BJ (cell line): ENCODE results near the gene CDCP1. TPM values are rescaled to one million over a fixed set of nuclear protein-coding genes. Genes with fewer than 3 reads are reported as not detected.
"Not testable (repeated sequence)": the region's sequence is repeated elsewhere in the genome, so short reads cannot be mapped to it uniquely, and the experiment has no call there.

Source experiments
- CTCF ChIA-PET: fragments of 350-600 bp; formaldehyde crosslinking; extraction: SDS; loops from one replicate; lab custom pipeline; 2021; ENCODE audit warnings: antibody characterized with exemption, inconsistent platforms; lab: Yijun Ruan, JAX
- POLR2A ChIA-PET: fragments of 300-600 bp; sonication (Branson Sonifier 250); formaldehyde crosslinking; extraction: SDS; loops from one replicate; lab custom pipeline; 2021; ENCODE audit warnings: antibody characterized with exemption; lab: Charles Lee
- DNase-seq: peaks from one replicate; pipeline ENCODE4 v3.0.0-alpha.2; 2011; ENCODE audit warnings: low read depth
- H3K27me3 ChIP-seq: 2 replicates; pipeline ENCODE4 v1.6.0; 2011; ENCODE audit warnings: low read length; ENCODE audit not compliant: control insufficient read depth, insufficient read depth
- H3K36me3 ChIP-seq: 2 replicates; pipeline ENCODE4 v1.5.1; 2011; ENCODE audit warnings: low read length; ENCODE audit not compliant: control insufficient read depth, insufficient read depth
- H3K4me3 ChIP-seq: 2 replicates; pipeline ENCODE4 v1.5.1; 2011; ENCODE audit warnings: low read depth, mild to moderate bottlenecking, control low read depth, low read length
- CTCF ChIP-seq: IDR thresholded peaks from 2 replicates; pipeline ENCODE4 v1.5.1; 2011; ENCODE audit warnings: low read depth, mild to moderate bottlenecking, control low read depth, inconsistent platforms, low read length, moderate library complexity; ENCODE audit not compliant: insufficient read depth
- polyA plus RNA-seq: library from polyadenylated mRNA; depleted of rRNA; stranded (reverse); fragments of >200 nt; gene quantifications from 2 replicates; pipeline ENCODE4 v1.2.3, GENCODE V29; 2011

CDCP1 gene
- polyA plus RNA-seq, 1 experiment = 1.3 TPM

- H3K4me3 ChIP-seq = no peak overlapping the region
- peaks cover 3% of the 10 kb centered on the region; the same call in 1 of the 2 replicates for H3K27me3 ChIP-seq
- H3K36me3 ChIP-seq = no peaks in the 10 kb centered on the region
- ChIA-PET POLR2A (no interaction called here), CTCF (interaction anchor here (1.3 kb wide), 1 partner anchor 24 kb away, joined by 3 read pairs; no protein-coding TSS in a partner anchor)
- DNase-seq = no peak
- TF ChIP-seq CTCF = no peak
Measured at GRCh38 chr3:45143673-45144671, 2.2 kb downstream of the CDCP1 start.

- H3K4me3 ChIP-seq, H3K36me3 ChIP-seq, DNase-seq, H3K27me3 ChIP-seq: not testable (repeated sequence)
- POLR2A ChIA-PET = interaction anchor here (0.7 kb wide), 1 partner anchor 9 kb away, joined by 4 read pairs; no protein-coding TSS in a partner anchor
- CTCF ChIA-PET = interaction anchor here (3.4 kb wide), 1 partner anchor 70 kb away, joined by 18 read pairs; no protein-coding TSS in a partner anchor
Measured at GRCh38 chr3:45140770-45141155, 5.4 kb downstream of the CDCP1 start.

- TF ChIP-seq CTCF = no peak
- Histone ChIP-seq H3K27me3 (no peaks in the 10 kb centered on the region), H3K36me3 (no peaks in the 10 kb centered on the region), H3K4me3 (no peak overlapping the region)
- CTCF ChIA-PET = interaction anchor here (1.2 to 3.4 kb wide), 2 partner anchors 70 to 554 kb away, joined by 3 to 18 read pairs; no protein-coding TSS in a partner anchor
- POLR2A ChIA-PET = interaction anchor here (0.7 to 1.2 kb wide), 2 partner anchors 10 to 17 kb away, joined by 4 read pairs; no protein-coding TSS in a partner anchor
- no peak for DNase-seq
Measured at GRCh38 chr3:45140141-45140769, 5.9 kb downstream of the CDCP1 start.

GRCh38 chr3:45139372-45140140 lies 6.6 kb downstream of the CDCP1 start:
- ChIA-PET POLR2A (interaction anchor here (1.2 kb wide), 1 partner anchor 16 kb away, joined by 4 read pairs; no protein-coding TSS in a partner anchor), CTCF (interaction anchor here (0.6 to 3.4 kb wide), 6 partner anchors 15 to 878 kb away, joined by 3 to 18 read pairs (median 4); no protein-coding TSS in a partner anchor)
- Histone ChIP-seq H3K36me3 (no peaks in the 10 kb centered on the region), H3K27me3 (no peaks in the 10 kb centered on the region), H3K4me3 (no peak overlapping the region)
- DNase-seq = no peak
- no peak for TF ChIP-seq CTCF

GRCh38 chr3:45137656-45138181 lies 8.5 kb downstream of the CDCP1 start:
- TF ChIP-seq CTCF = no peak
- ChIA-PET CTCF (interaction anchor here (3.4 kb wide), 1 partner anchor 73 kb away, joined by 18 read pairs; no protein-coding TSS in a partner anchor), POLR2A (interaction anchor here (1.2 kb wide), 1 partner anchor 21 kb away, joined by 3 read pairs; no protein-coding TSS in a partner anchor)
- H3K36me3 ChIP-seq = no peaks in the 10 kb centered on the region
- no peaks in the 10 kb centered on the region for H3K27me3 ChIP-seq
- no peak overlapping the region for H3K4me3 ChIP-seq
- DNase-seq = no peak
